Neutrophil (primary cell): Measurements from ENCODE around the gene MPZL1.

Source experiments
- H3K27ac ChIP-seq: fragments of 200-600 bp; sonication (generic); 2 replicates; pipeline ENCODE4 v1.5.1; 2016; ENCODE audit warnings: mild to moderate bottlenecking, moderate library complexity
- H3K27me3 ChIP-seq: fragments of 200-600 bp; sonication (generic); 2 replicates; pipeline ENCODE4 v1.6.0; 2016; ENCODE audit warnings: mild to moderate bottlenecking
- H3K36me3 ChIP-seq: fragments of 200-600 bp; sonication (generic); 2 replicates; pipeline ENCODE4 v1.5.1; 2017
- H3K4me1 ChIP-seq, 2 experiments: fragments of 200-600 bp in 1 of 2; sonication (generic) in 1 of 2; 1 replicate in 1 of 2; 2 replicates in 1 of 2; pipeline versions ENCODE4 v1.5.1 to v1.6.1; 2013 to 2016; ENCODE audit warnings: low read depth in 1 of 2, low read length in 1 of 2, mild to moderate bottlenecking in 1 of 2, moderate library complexity in 1 of 2; ENCODE audit not compliant: control insufficient read depth in 1 of 2, insufficient read depth in 1 of 2
- H3K4me3 ChIP-seq, 2 experiments: fragments of 200-600 bp in 1 of 2; sonication (generic) in 1 of 2; 1 replicate in 1 of 2; 2 replicates in 1 of 2; pipeline ENCODE4 v1.5.1; 2013 to 2016; ENCODE audit warnings: low read depth in 1 of 2, low read length in 1 of 2, mild to moderate bottlenecking in 1 of 2, moderate library complexity in 1 of 2
- H3K9me3 ChIP-seq: fragments of 200-600 bp; sonication (generic); 2 replicates; pipeline ENCODE4 v1.5.1; 2016
- TF ChIP-seq, protein P1 (sequence below): fragments of 200-600 bp; sonication (generic); IDR thresholded peaks from 2 replicates; pipeline ENCODE4 v1.5.1; 2016; ENCODE audit warnings: antibody characterized with exemption

Gene MPZL1

DNA sequence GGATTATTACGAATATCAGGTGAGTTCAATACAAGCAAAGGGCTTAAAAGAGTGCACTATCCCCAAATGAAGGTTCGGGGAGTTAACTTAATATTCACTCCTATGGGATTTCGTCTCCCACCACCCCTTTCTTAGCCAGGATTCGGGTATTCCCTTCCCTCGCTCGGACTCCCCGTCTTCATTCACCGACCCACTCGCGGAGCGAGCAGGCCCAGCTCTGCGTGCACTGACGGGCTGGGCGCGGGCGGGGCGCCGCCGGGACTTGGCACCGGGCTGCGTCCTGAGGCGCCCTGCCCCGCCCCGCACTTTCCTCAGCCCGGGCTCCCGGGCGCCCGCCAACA, 7.7 kb upstream of the MPZL1 start:
- peaks cover 36 to 37% of the 10 kb centered on the region in 2 experiments for H3K4me1 ChIP-seq
- H3K9me3 ChIP-seq = no peaks in the 10 kb centered on the region
- peak overlapping the region; percentile 50 for H3K27ac ChIP-seq
- TF ChIP-seq, protein P1, sequence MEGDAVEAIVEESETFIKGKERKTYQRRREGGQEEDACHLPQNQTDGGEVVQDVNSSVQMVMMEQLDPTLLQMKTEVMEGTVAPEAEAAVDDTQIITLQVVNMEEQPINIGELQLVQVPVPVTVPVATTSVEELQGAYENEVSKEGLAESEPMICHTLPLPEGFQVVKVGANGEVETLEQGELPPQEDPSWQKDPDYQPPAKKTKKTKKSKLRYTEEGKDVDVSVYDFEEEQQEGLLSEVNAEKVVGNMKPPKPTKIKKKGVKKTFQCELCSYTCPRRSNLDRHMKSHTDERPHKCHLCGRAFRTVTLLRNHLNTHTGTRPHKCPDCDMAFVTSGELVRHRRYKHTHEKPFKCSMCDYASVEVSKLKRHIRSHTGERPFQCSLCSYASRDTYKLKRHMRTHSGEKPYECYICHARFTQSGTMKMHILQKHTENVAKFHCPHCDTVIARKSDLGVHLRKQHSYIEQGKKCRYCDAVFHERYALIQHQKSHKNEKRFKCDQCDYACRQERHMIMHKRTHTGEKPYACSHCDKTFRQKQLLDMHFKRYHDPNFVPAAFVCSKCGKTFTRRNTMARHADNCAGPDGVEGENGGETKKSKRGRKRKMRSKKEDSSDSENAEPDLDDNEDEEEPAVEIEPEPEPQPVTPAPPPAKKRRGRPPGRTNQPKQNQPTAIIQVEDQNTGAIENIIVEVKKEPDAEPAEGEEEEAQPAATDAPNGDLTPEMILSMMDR = no peak
- peaks cover 18% of the 10 kb centered on the region for H3K27me3 ChIP-seq
- H3K36me3 ChIP-seq = no peaks in the 10 kb centered on the region
- peak overlapping the region; percentile 75 to 78 for H3K4me3 ChIP-seq

DNA sequence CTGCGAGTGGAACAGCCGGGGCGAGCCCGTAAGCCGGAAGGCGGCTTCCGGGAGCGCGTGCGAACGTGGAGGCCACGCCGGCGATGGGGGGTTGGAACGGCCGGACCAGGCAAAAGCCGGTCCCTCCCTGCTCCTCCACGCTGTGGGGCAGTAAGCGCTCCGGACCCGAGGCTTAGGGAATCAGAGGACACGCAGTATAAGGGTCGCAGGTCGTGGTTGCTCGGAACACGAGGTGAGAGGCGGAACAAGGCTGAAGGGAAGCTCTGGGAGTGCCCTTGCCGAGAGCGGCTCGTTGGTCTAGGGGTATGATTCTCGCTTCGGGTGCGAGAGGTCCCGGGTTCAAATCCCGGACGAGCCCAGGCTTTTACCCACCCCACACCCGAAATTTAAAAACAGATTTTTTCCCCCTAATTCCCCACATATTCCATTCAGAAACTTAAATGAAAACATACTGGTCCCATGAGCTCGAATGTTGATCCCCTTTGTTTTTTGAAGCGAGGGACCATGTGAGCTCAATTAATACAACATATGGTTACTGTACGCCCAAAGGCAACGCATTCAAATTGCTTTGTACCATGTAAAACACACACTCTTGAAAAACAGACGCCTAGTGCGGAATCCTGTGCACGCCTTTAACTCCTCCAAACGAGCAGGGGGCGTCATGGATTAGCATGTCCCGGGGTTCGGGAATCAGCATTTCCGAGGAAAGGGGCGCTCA, 7.2 kb upstream of the MPZL1 start:
- TF ChIP-seq, protein P1 = no peak
- Histone ChIP-seq H3K4me1 (peaks cover 32 to 34% of the 10 kb centered on the region in 2 experiments), H3K27ac (peak overlapping the region; percentile 50), H3K9me3 (no peaks in the 10 kb centered on the region), H3K27me3 (peaks cover 23% of the 10 kb centered on the region), H3K36me3 (no peaks in the 10 kb centered on the region), H3K4me3 (peak overlapping the region; percentile 75 to 78)

DNA sequence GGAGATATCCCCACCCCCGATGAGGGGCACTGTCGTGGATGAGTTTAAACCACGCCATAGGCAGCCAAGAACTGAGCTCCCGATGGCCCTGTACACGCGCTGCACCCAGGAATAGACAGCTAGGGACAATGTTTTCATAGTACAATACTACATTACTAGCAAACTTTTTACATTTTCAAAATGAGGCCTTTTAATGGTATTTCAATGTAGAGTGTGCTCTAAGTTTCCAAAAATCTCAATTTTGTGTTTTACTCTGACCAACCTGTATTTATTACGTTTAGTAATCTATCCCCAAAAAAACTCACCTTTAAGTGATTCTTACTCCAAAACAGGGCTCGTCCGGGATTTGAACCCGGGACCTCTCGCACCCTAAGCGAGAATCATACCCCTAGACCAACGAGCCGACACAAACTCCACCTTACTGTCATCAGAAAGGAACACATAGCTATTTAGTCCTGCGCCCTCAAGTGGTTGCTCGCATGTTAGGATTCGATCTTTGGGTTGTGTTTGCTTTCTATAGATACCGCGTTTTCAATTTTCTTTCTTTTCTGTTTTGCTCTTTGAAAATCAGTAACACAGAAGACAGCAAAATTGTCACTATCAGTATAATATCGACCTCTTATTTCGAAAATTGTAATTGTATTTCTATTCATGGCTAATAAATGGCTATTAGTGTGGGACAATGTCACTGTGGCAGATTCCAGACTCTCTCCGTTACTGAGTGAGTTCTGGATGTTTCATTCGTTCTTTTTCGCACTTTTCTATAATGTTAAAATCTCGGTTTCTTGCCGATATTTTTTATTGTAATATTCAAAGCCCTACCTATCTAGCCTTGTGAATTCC, 6.4 kb upstream of the MPZL1 start:
- Histone ChIP-seq H3K27ac (peak overlapping the region; percentile 50), H3K36me3 (no peaks in the 10 kb centered on the region), H3K27me3 (peaks cover 31% of the 10 kb centered on the region), H3K4me1 (peaks cover 33 to 40% of the 10 kb centered on the region in 2 experiments), H3K9me3 (no peaks in the 10 kb centered on the region), H3K4me3 (peak overlapping the region; percentile 75 to 78)
- TF ChIP-seq, protein P1 = peak; percentile 74

DNA sequence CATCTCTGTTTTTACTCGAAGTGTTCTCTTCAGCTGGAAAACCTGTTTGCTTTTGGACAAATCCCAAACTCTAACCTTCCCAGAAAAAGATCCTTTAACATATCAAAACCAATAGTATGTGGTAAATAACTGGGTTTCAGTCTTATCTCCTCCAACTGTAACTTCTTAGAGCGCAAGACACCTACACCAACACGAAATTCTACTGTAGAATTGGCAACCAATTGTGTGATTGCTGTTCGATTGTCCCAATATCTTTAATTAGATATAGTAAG, 5.8 kb upstream of the MPZL1 start:
- TF ChIP-seq, protein P1 = no peak

DNA sequence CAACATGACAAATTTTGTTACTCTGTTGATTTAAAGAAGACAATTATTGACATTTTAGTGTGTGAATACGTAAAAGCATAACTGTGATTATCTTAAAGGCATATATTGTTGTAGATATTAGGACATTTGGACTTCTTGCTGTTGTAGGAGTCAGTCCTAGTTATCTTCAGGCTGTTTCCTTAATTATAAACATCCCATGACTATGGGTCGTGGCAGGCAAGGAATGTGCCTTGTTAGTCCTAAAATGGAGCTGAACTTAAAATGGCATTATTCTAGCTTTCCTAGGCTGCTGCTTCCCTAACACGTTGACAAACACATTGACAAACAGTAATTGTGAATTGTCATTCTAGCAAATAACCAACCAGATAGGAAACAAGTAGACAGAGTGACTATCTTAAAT, 4.4 kb upstream of the MPZL1 start:
- Histone ChIP-seq H3K4me1 (peaks cover 47 to 49% of the 10 kb centered on the region in 2 experiments), H3K4me3 (no peak overlapping the region), H3K27me3 (peaks cover 35% of the 10 kb centered on the region), H3K9me3 (no peaks in the 10 kb centered on the region), H3K27ac (no peak overlapping the region), H3K36me3 (no peaks in the 10 kb centered on the region)
- TF ChIP-seq, protein P1 = no peak

More for the DNA sequence above, 5.8 kb upstream of the MPZL1 start:
- peaks cover 39 to 46% of the 10 kb centered on the region in 2 experiments for H3K4me1 ChIP-seq
- no peak overlapping the region for H3K27ac ChIP-seq
- H3K9me3 ChIP-seq = no peaks in the 10 kb centered on the region
- H3K4me3 ChIP-seq = peak overlapping the region; percentile 75 to 78
- H3K27me3 ChIP-seq = peaks cover 35% of the 10 kb centered on the region
- no peaks in the 10 kb centered on the region for H3K36me3 ChIP-seq
